Mucosa of rectum (tissue), 2 donors: ENCODE measurements around the gene POPDC2.
A peak's percentile ranks its signal among the peaks of the same experiment; 100 is the strongest.
"Not testable (repeated sequence)": the region's sequence is repeated elsewhere in the genome, so short reads cannot be mapped to it uniquely, and the experiment has no call there.

ENCODE experiments used
- H3K27ac ChIP-seq, 2 donors: one replicate each; pipeline ENCODE4 v1.7.0; 2013; ENCODE audit warnings: inconsistent platforms in 2 of 2, low read depth in 2 of 2, low read length in 2 of 2
- H3K27me3 ChIP-seq, 2 donors: one replicate each; pipeline ENCODE4 v1.7.0; 2013; ENCODE audit warnings: low read length in 2 of 2; ENCODE audit not compliant: control insufficient read depth in 2 of 2, insufficient read depth in 2 of 2
- H3K36me3 ChIP-seq, 2 donors: one replicate each; pipeline ENCODE4 v1.7.0; 2013; ENCODE audit warnings: low read length in 2 of 2; ENCODE audit not compliant: control insufficient read depth in 2 of 2, insufficient read depth in 2 of 2
- H3K4me1 ChIP-seq, 2 donors: one replicate each; pipeline ENCODE4 v1.7.0; 2013; ENCODE audit warnings: low read length in 2 of 2, mild to moderate bottlenecking in 1 of 2; ENCODE audit not compliant: control insufficient read depth in 2 of 2, insufficient read depth in 2 of 2
- H3K4me3 ChIP-seq, 2 donors: one replicate each; pipeline ENCODE4 v1.7.0; 2013; ENCODE audit warnings: low read length in 2 of 2
- H3K9ac ChIP-seq, 2 donors: one replicate each; pipeline ENCODE4 v1.7.0; 2013; ENCODE audit warnings: low read length in 2 of 2, low read depth in 1 of 2, mild to moderate bottlenecking in 1 of 2
- H3K9me3 ChIP-seq, 2 donors: one replicate each; pipeline ENCODE4 v1.7.0; 2013; ENCODE audit warnings: low read length in 2 of 2; ENCODE audit not compliant: control insufficient read depth in 2 of 2
- donor health status: healthy.
- donor health status: Normal muscosa, but diverticular disease.

The POPDC2 gene

GRCh38 chr3:119683421-119683820, 23.0 kb upstream of the POPDC2 start:
- no peak overlapping the region for H3K9ac ChIP-seq

GRCh38 chr3:119681279-119681678, 20.9 kb upstream of the POPDC2 start:
- no peaks in the 10 kb centered on the region for H3K36me3 ChIP-seq
- H3K9me3 ChIP-seq, result no peaks in the 10 kb centered on the region
- H3K27me3 ChIP-seq, result no peaks in the 10 kb centered on the region
- H3K4me3 ChIP-seq, result no peak overlapping the region
- no peak overlapping the region for H3K9ac ChIP-seq
- H3K4me1 ChIP-seq, result peaks cover 2 to 8% of the 10 kb centered on the region in 2 donors
- no peak overlapping the region for H3K27ac ChIP-seq

More at GRCh38 chr3:119683421-119683820, 23.0 kb upstream of the POPDC2 start:
- Histone ChIP-seq H3K4me3 (no peak overlapping the region), H3K36me3 (no peaks in the 10 kb centered on the region), H3K27me3 (no peaks in the 10 kb centered on the region), H3K27ac (no peak overlapping the region), H3K9me3 (no peaks in the 10 kb centered on the region), H3K4me1 (no peaks in the 10 kb centered on the region)

- H3K27ac ChIP-seq, result no peak overlapping the region
- peaks cover 0 to 4% of the 10 kb centered on the region in 2 donors for H3K36me3 ChIP-seq
- H3K4me3 ChIP-seq, result no peak overlapping the region
- no peaks in the 10 kb centered on the region for H3K9me3 ChIP-seq
- H3K4me1 ChIP-seq, result peaks cover 9 to 15% of the 10 kb centered on the region in 2 donors
- no peaks in the 10 kb centered on the region for H3K27me3 ChIP-seq
- H3K9ac ChIP-seq, result no peak overlapping the region
These were observed 19.5 kb upstream of the POPDC2 start for GRCh38 chr3:119679874-119680273.

GRCh38 chr3:119678209-119678608, 17.8 kb upstream of the POPDC2 start:
- not testable (repeated sequence) for H3K9ac ChIP-seq, H3K9me3 ChIP-seq, H3K27ac ChIP-seq, H3K27me3 ChIP-seq, H3K4me3 ChIP-seq
- peaks cover 9 to 15% of the 10 kb centered on the region in 2 donors for H3K4me1 ChIP-seq
- H3K36me3 ChIP-seq, result peaks cover 9 to 14% of the 10 kb centered on the region in 2 donors

GRCh38 chr3:119677641-119677934, 17.2 kb upstream of the POPDC2 start:
- H3K27ac ChIP-seq, result peak overlapping the region; percentile 86 to 91
- H3K27me3 ChIP-seq, result no peaks in the 10 kb centered on the region
- peak overlapping the region; percentile 76 to 85 for H3K9ac ChIP-seq
- H3K4me1 ChIP-seq, result peaks cover 9 to 19% of the 10 kb centered on the region in 2 donors
- H3K9me3 ChIP-seq, result no peaks in the 10 kb centered on the region
- H3K4me3 ChIP-seq, result peak overlapping the region; percentile 84
- peaks cover 14 to 19% of the 10 kb centered on the region in 2 donors for H3K36me3 ChIP-seq

- Histone ChIP-seq H3K36me3 (peaks cover 17 to 21% of the 10 kb centered on the region in 2 donors), H3K4me3 (peak within 1 kb of the TSS; percentile 84), H3K27me3 (no peaks in the 10 kb centered on the region), H3K4me1 (peaks cover 9 to 19% of the 10 kb centered on the region in 2 donors), H3K27ac (peak within 1 kb of the TSS; percentile 86 to 91), H3K9me3 (no peaks in the 10 kb centered on the region), H3K9ac (peak within 1 kb of the TSS; percentile 76 to 85)
These were observed 16.6 kb upstream of the POPDC2 start, which contains the start of gene COX17 for GRCh38 chr3:119676771-119677640. TSS of gene COX17 (minus strand) at chr3:119677406. CDS start at chr3:119677310, 96 bp downstream.

GRCh38 chr3:119676020-119676419, 15.6 kb upstream of the POPDC2 start:
- peak overlapping the region in 1 of 2 donors; percentile 91 for H3K27ac ChIP-seq
- H3K27me3 ChIP-seq, result no peaks in the 10 kb centered on the region
- H3K9me3 ChIP-seq, result no peaks in the 10 kb centered on the region
- no peak overlapping the region for H3K9ac ChIP-seq
- H3K4me3 ChIP-seq, result peak overlapping the region; percentile 84
- H3K4me1 ChIP-seq, result peaks cover 9 to 19% of the 10 kb centered on the region in 2 donors
- peaks cover 22 to 31% of the 10 kb centered on the region in 2 donors for H3K36me3 ChIP-seq

- Histone ChIP-seq H3K9me3 (no peaks in the 10 kb centered on the region), H3K9ac (no peak overlapping the region), H3K4me3 (peak overlapping the region in 1 of 2 donors; percentile 84), H3K27me3 (no peaks in the 10 kb centered on the region), H3K36me3 (peaks cover 22 to 33% of the 10 kb centered on the region in 2 donors), H3K27ac (no peak overlapping the region), H3K4me1 (peaks cover 9 to 19% of the 10 kb centered on the region in 2 donors)
These were observed 14.9 kb upstream of the POPDC2 start for GRCh38 chr3:119675188-119675874.

- no peak overlapping the region for H3K27ac ChIP-seq
These were observed 13.5 kb upstream of the POPDC2 start for GRCh38 chr3:119673875-119674274.

GRCh38 chr3:119672776-119673175, 12.4 kb upstream of the POPDC2 start:
- Histone ChIP-seq H3K9me3 (no peaks in the 10 kb centered on the region), H3K4me1 (peaks cover 9 to 18% of the 10 kb centered on the region in 2 donors), H3K4me3 (no peak overlapping the region), H3K9ac (no peak overlapping the region), H3K27me3 (no peaks in the 10 kb centered on the region), H3K27ac (no peak overlapping the region), H3K36me3 (peaks cover 33 to 47% of the 10 kb centered on the region in 2 donors)

More at GRCh38 chr3:119673875-119674274, 13.5 kb upstream of the POPDC2 start:
- Histone ChIP-seq H3K27me3 (no peaks in the 10 kb centered on the region), H3K4me1 (peaks cover 9 to 19% of the 10 kb centered on the region in 2 donors), H3K9me3 (no peaks in the 10 kb centered on the region), H3K36me3 (peaks cover 27 to 42% of the 10 kb centered on the region in 2 donors), H3K4me3 (no peak overlapping the region), H3K9ac (no peak overlapping the region)
